CD14-positive monocyte (primary cell): ENCODE results near the gene ANXA10. TPM values are rescaled to one million over a fixed set of nuclear protein-coding genes. Genes with fewer than 3 reads are reported as not detected.

Experiments
- DNase-seq, 3 donors: peaks; one replicate each; pipeline ENCODE4 v3.0.0-alpha.2; 2011 to 2022
- H2AFZ ChIP-seq: 2 replicates; pipeline ENCODE4 v1.6.0; 2012; ENCODE audit warnings: mild to moderate bottlenecking, low read depth, low read length, inconsistent platforms; ENCODE audit not compliant: insufficient read depth, poor library complexity, severe bottlenecking
- H3K27ac ChIP-seq, 2 donors: 1 replicate in 1 of 2; 2 replicates in 1 of 2; pipeline ENCODE4 v1.5.1; 2012 to 2013; ENCODE audit warnings: low read length in 2 of 2, control low read depth in 1 of 2, inconsistent platforms in 1 of 2, low read depth in 1 of 2, mild to moderate bottlenecking in 1 of 2
- H3K27me3 ChIP-seq, 2 donors: one replicate each; pipeline versions ENCODE4 v1.6.0 to v1.6.1; 2011 to 2013; ENCODE audit warnings: low read length in 2 of 2; ENCODE audit not compliant: control insufficient read depth in 2 of 2, insufficient read depth in 2 of 2
- H3K36me3 ChIP-seq, 2 donors: replicated peaks in 1 of 2; 1 replicate in 1 of 2; 2 replicates in 1 of 2; pipeline versions ENCODE4 v1.5.1 to v1.6.1; 2012 to 2013; ENCODE audit warnings: low read length in 2 of 2, control low read depth in 1 of 2, inconsistent platforms in 1 of 2, mild to moderate bottlenecking in 1 of 2; ENCODE audit not compliant: insufficient read depth in 2 of 2, control insufficient read depth in 1 of 2
- H3K4me1 ChIP-seq, 2 donors: 1 replicate in 1 of 2; 2 replicates in 1 of 2; pipeline versions ENCODE4 v1.5.1 to v1.6.1; 2012 to 2013; ENCODE audit warnings: low read length in 2 of 2, control low read depth in 1 of 2, inconsistent platforms in 1 of 2, mild to moderate bottlenecking in 1 of 2, moderate library complexity in 1 of 2; ENCODE audit not compliant: insufficient read depth in 2 of 2, control insufficient read depth in 1 of 2
- H3K4me2 ChIP-seq: replicated peaks from 2 replicates; pipeline ENCODE3; 2012; ENCODE audit warnings: low read length, moderate library complexity, mild to moderate bottlenecking; ENCODE audit not compliant: poor library complexity, severe bottlenecking; ENCODE audit errors: extremely low read depth
- H3K4me3 ChIP-seq, 3 experiments: fragments of 200-600 bp in 1 of 3; sonication (generic) in 1 of 3; replicated peaks in 1 of 3; 1 replicate in 2 of 3; 2 replicates in 1 of 3; pipeline ENCODE4 v1.5.1; 2011 to 2013; ENCODE audit warnings: low read length in 3 of 3, mild to moderate bottlenecking in 3 of 3, control low read depth in 2 of 3, low read depth in 2 of 3, inconsistent platforms in 1 of 3, moderate library complexity in 1 of 3
- H3K79me2 ChIP-seq: 2 replicates; pipeline ENCODE4 v1.6.0; 2012; ENCODE audit warnings: mild to moderate bottlenecking, control low read depth, inconsistent platforms, low read length, moderate library complexity; ENCODE audit not compliant: insufficient read depth
- H3K9ac ChIP-seq: 2 replicates; pipeline ENCODE4 v1.6.0; 2017; ENCODE audit warnings: low read length, mild to moderate bottlenecking; ENCODE audit not compliant: insufficient read depth, poor library complexity, severe bottlenecking
- H3K9me3 ChIP-seq, 2 donors: replicated peaks in 1 of 2; 1 replicate in 1 of 2; 2 replicates in 1 of 2; pipeline versions ENCODE4 v1.5.1 to v1.6.1; 2012 to 2013; ENCODE audit warnings: low read length in 2 of 2, control low read depth in 1 of 2; ENCODE audit not compliant: control insufficient read depth in 1 of 2, insufficient read depth in 1 of 2
- H4K20me1 ChIP-seq: 2 replicates; pipeline ENCODE4 v1.6.0; 2012; ENCODE audit warnings: mild to moderate bottlenecking, low read length, control low read depth, moderate library complexity; ENCODE audit not compliant: insufficient read depth
- H3K27ac Mint-ChIP-seq, 7 donors: one replicate each; pipeline ENCODE4 v1.8.0; 2020; ENCODE audit warnings: mild to moderate bottlenecking in 7 of 7, mixed read lengths in 7 of 7, moderate library complexity in 6 of 7, inconsistent platforms in 2 of 7
- H3K27me3 Mint-ChIP-seq, 3 donors: one replicate each; pipeline ENCODE4 v1.8.0; 2021 to 2022; ENCODE audit warnings: low read depth in 3 of 3, mild to moderate bottlenecking in 3 of 3, mixed read lengths in 3 of 3, moderate library complexity in 3 of 3, inconsistent platforms in 1 of 3
- H3K36me3 Mint-ChIP-seq, 2 donors: one replicate each; pipeline ENCODE4 v1.8.0; 2020; ENCODE audit warnings: mixed read lengths in 2 of 2, inconsistent platforms in 1 of 2, mild to moderate bottlenecking in 1 of 2
- H3K4me1 Mint-ChIP-seq: one replicate; pipeline ENCODE4 v1.8.0; 2020; ENCODE audit warnings: mild to moderate bottlenecking, mixed read lengths
- H3K4me3 Mint-ChIP-seq, 2 donors: one replicate each; pipeline ENCODE4 v1.8.0; 2020; ENCODE audit warnings: mild to moderate bottlenecking in 2 of 2, mixed read lengths in 2 of 2, moderate library complexity in 1 of 2
- H3K9me3 Mint-ChIP-seq, 7 donors: one replicate each; pipeline ENCODE4 v1.8.0; 2020 to 2022; ENCODE audit warnings: mixed read lengths in 7 of 7, mild to moderate bottlenecking in 6 of 7, moderate library complexity in 6 of 7, inconsistent platforms in 2 of 7
- WGBS: methylation state at CpG from one replicate; pipeline ENCODE4 v1.1.5; 2013; ENCODE audit warnings: missing lambda C conversion rate; ENCODE audit not compliant: insufficient coverage; 5-methylcytosine and 5-hydroxymethylcytosine counted together
- intact Hi-C, 2 donors: fragments of 100-400 bp; cut with micrococcal nuclease; formaldehyde crosslinking; loops; one replicate each; pipeline versions ENCODE4 v1.15.0 to v1.15.1; 2023
- polyA plus RNA-seq, 3 donors: library from polyadenylated mRNA; depleted of rRNA in 1 of 3; unstranded in 2 of 3; stranded (reverse) in 1 of 3; fragments of 300-500 nt in 2 of 3; fragments of >200 nt in 1 of 3; fragmentation: Illumina TruSeq in 2 of 3; gene quantifications; 1 replicate in 2 of 3; 2 replicates in 1 of 3; pipeline ENCODE4 v1.2.3, GENCODE V29; 2012 to 2021
- TF ChIP-seq, protein P1 (sequence below): fragments of 200-600 bp; IDR thresholded peaks from one replicate; pipeline ENCODE4 v1.8.0; 2022; ENCODE audit warnings: antibody characterized with exemption, mild to moderate bottlenecking

ANXA10 gene
- polyA plus RNA-seq, 3 donors = not detected

DNA sequence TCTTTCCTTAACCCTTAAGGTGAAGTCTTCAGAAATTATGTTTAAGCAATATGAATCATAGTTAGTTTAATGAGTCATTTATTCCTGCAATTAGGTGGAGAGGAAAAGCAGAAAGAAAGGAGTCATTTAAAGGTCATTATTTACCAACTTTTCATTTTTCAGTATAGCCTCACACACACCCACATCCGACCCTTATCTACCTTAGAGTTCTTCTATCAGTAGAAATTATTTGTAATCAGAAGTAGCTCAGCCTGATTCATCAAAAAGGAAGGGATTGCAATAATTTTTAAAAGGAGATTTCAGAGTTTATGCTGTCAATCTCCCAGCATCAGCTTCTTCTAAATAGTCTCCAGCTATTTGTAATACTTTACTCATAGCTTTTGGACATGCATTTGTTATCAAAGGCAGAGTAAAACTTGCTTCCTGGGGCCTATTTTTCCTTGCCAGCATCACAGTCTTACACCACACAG lies 5.9 kb downstream of the ANXA10 start:
- no peak overlapping the region for H2AFZ ChIP-seq
- no peaks in the 10 kb centered on the region for H3K27me3 ChIP-seq
- Mint-ChIP-seq H3K9me3 (peaks cover 0 to 3% (median 0%) of the 10 kb centered on the region in 7 donors), H3K27me3 (peaks cover 0 to 1% (median 0%) of the 10 kb centered on the region in 3 donors), H3K4me3 (no peak overlapping the region), H3K27ac (no peak overlapping the region), H3K36me3 (no peaks in the 10 kb centered on the region), H3K4me1 (no peaks in the 10 kb centered on the region)
- TF ChIP-seq, protein P1, sequence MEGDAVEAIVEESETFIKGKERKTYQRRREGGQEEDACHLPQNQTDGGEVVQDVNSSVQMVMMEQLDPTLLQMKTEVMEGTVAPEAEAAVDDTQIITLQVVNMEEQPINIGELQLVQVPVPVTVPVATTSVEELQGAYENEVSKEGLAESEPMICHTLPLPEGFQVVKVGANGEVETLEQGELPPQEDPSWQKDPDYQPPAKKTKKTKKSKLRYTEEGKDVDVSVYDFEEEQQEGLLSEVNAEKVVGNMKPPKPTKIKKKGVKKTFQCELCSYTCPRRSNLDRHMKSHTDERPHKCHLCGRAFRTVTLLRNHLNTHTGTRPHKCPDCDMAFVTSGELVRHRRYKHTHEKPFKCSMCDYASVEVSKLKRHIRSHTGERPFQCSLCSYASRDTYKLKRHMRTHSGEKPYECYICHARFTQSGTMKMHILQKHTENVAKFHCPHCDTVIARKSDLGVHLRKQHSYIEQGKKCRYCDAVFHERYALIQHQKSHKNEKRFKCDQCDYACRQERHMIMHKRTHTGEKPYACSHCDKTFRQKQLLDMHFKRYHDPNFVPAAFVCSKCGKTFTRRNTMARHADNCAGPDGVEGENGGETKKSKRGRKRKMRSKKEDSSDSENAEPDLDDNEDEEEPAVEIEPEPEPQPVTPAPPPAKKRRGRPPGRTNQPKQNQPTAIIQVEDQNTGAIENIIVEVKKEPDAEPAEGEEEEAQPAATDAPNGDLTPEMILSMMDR = no peak
- no peak overlapping the region for H3K4me3 ChIP-seq
- no peak overlapping the region for H3K9ac ChIP-seq
- no peaks in the 10 kb centered on the region for H4K20me1 ChIP-seq
- H3K9me3 ChIP-seq = no peaks in the 10 kb centered on the region
- WGBS = no CpG with 5 or more reads among the region's 1 CpG
- no peak for DNase-seq
- no peak overlapping the region for H3K4me2 ChIP-seq
- H3K36me3 ChIP-seq = no peaks in the 10 kb centered on the region
- H3K79me2 ChIP-seq = no peaks in the 10 kb centered on the region
- H3K27ac ChIP-seq = no peak overlapping the region
- intact Hi-C loops = no loop called here
- no peaks in the 10 kb centered on the region for H3K4me1 ChIP-seq

DNA sequence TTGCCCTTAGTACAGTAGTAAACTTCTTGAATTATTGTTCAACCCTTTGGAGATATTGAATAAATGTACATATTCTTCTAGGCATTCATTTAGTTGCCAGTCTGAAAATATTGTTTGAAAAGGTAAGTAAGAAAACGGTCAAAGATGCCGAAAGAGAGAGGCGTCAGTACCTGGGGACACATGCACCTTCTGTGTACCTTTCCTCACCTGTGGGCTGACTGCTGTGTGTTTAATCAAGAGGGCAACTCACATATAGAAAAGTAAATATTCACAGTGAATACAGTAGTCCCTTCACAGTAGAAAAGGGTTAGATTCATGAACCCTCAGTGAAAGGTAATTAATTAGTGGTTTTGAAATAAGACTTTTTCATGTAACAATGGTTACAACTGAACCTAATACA lies 6.9 kb downstream of the ANXA10 start:
- peaks cover 0 to 1% (median 0%) of the 10 kb centered on the region in 3 donors for H3K27me3 Mint-ChIP-seq
- Histone ChIP-seq H3K4me2 (no peak overlapping the region), H2AFZ (no peak overlapping the region)

More for the DNA sequence above, 6.9 kb downstream of the ANXA10 start:
- Histone ChIP-seq H3K27ac (no peak overlapping the region), H3K4me3 (no peak overlapping the region), H4K20me1 (no peaks in the 10 kb centered on the region), H3K27me3 (no peaks in the 10 kb centered on the region), H3K4me1 (no peaks in the 10 kb centered on the region), H3K79me2 (no peaks in the 10 kb centered on the region), H3K36me3 (no peaks in the 10 kb centered on the region), H3K9me3 (no peaks in the 10 kb centered on the region), H3K9ac (no peak overlapping the region)
- H3K9me3 Mint-ChIP-seq = peaks cover 0 to 3% (median 0%) of the 10 kb centered on the region in 7 donors
- no peak overlapping the region for H3K4me3 Mint-ChIP-seq
- H3K4me1 Mint-ChIP-seq = no peaks in the 10 kb centered on the region
- no CpG with 5 or more reads among the region's 3 CpGs for WGBS
- no peak overlapping the region for H3K27ac Mint-ChIP-seq
- DNase-seq = no peak
- intact Hi-C loops = no loop called here
- H3K36me3 Mint-ChIP-seq = no peaks in the 10 kb centered on the region
- TF ChIP-seq, protein P1 = no peak
